Measurements from ENCODE around the gene LMO1.
A peak's percentile ranks its signal among the peaks of the same experiment; 100 is the strongest.

Gene LMO1

GRCh38 chr11:8263109-8263768 lies 439 bp downstream of the LMO1 start:
- DNase-seq = no peak

- DNase-seq = no peak
Observed at GRCh38 chr11:8262552-8263108, 1.0 kb downstream of the LMO1 start.

- no peak for DNase-seq
Observed at GRCh38 chr11:8261921-8262551, 1.6 kb downstream of the LMO1 start.

GRCh38 chr11:8261291-8261690 lies 2.4 kb downstream of the LMO1 start:
- DNase-seq = no peak

- no peak for DNase-seq
Observed at GRCh38 chr11:8260202-8260966, 3.3 kb downstream of the LMO1 start.

GRCh38 chr11:8259306-8259959 lies 4.2 kb downstream of the LMO1 start:
- no peak for DNase-seq

GRCh38 chr11:8258784-8259183 lies 4.9 kb downstream of the LMO1 start:
- peak; percentile 41 for DNase-seq

- no peak for DNase-seq
Observed at GRCh38 chr11:8258289-8258688, 5.4 kb downstream of the LMO1 start.

GRCh38 chr11:8257003-8257664 lies 6.5 kb downstream of the LMO1 start:
- DNase-seq = no peak

- no peak for DNase-seq
Observed at GRCh38 chr11:8256271-8257002, 7.2 kb downstream of the LMO1 start.

GRCh38 chr11:8253566-8253965 lies 10.1 kb downstream of the LMO1 start:
- no peak for DNase-seq

GRCh38 chr11:8252946-8253345 lies 10.7 kb downstream of the LMO1 start:
- no peak for DNase-seq

- DNase-seq = no peak
Observed at GRCh38 chr11:8252388-8252787, 11.3 kb downstream of the LMO1 start.

GRCh38 chr11:8251616-8252295 lies 11.9 kb downstream of the LMO1 start:
- DNase-seq = no peak

GRCh38 chr11:8250981-8251615 lies 12.6 kb downstream of the LMO1 start:
- no peak for DNase-seq

GRCh38 chr11:8250434-8250833 lies 13.2 kb downstream of the LMO1 start:
- no peak for DNase-seq

- DNase-seq = no peak
Observed at GRCh38 chr11:8249482-8249881, 14.2 kb downstream of the LMO1 start.

- DNase-seq = no peak
Observed at GRCh38 chr11:8248786-8249185, 14.9 kb downstream of the LMO1 start.

- no peak for DNase-seq
Observed at GRCh38 chr11:8247312-8247711, 16.4 kb downstream of the LMO1 start.

GRCh38 chr11:8243458-8243857 lies 20.2 kb downstream of the LMO1 start:
- no peak for DNase-seq

Measured in HCEC 1CT (cell line).